ENCODE measurements around the gene KCNIP2. TPM values are rescaled to one million over a fixed set of nuclear protein-coding genes. Genes with fewer than 3 reads are reported as not detected.

KCNIP2 gene
- total RNA-seq, 1 donor from 2014 or later, result 3.0 TPM

- intact Hi-C loops (cut with DNase I), result loop anchor here (5.0 kb wide), 1 partner anchor 178 kb away; no protein-coding TSS in a partner anchor
- no peak for TF ChIP-seq CTCF (IDR thresholded peaks at IDR 0.05)
- Histone ChIP-seq H3K36me3 (peaks cover 15% of the 10 kb centered on the region), H3K4me1 (peaks cover 45% of the 10 kb centered on the region), H3K4me3 (peak overlapping the region; percentile 41), H3K9me3 (no peaks in the 10 kb centered on the region), H3K27me3 (peaks cover 28% of the 10 kb centered on the region), H3K27ac (no peak overlapping the region)
- no peak for DNase-seq
- no peak for ATAC-seq
Observed at GRCh38 chr10:101780187-101780817, 63.3 kb downstream of the KCNIP2 start.

DNA sequence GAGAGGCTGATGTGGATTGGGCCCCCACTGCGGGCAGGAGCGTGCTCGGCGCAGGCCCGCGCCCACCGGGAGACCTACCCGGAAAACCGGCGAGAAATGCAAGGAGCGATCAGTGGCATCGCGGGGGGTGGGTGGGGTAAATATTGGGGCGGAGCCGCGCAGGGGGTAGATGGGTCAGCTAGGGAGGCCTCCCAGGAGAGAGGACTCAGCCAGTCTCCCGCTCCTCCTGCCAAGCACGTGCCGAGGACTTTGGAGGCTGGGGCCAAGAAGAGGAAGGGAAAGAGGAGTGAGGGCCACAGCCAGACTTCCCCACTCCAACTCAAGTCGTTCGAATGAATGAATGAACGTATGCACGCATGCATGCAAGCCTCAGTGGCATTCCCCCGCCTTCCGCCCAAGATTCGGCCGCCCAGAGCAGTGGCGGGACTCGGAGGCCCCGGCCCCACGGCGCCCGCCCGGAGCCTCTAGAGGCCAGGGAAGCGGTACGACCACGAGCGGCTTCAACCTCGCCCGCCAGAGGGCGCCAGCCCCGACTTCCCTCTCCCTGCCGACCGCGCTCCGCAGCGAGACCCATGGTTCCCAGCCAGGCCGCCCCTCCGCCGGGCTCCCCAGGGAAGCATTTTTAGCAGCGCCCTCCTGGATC, 63.9 kb downstream of the KCNIP2 start:
- ATAC-seq (peak; percentile 83), DNase-seq (peak; percentile 93)
- Histone ChIP-seq H3K4me3 (peak overlapping the region; percentile 41), H3K9me3 (no peaks in the 10 kb centered on the region), H3K4me1 (peaks cover 48% of the 10 kb centered on the region), H3K27me3 (peaks cover 34% of the 10 kb centered on the region), H3K36me3 (peaks cover 8% of the 10 kb centered on the region), H3K27ac (no peak overlapping the region)
- intact Hi-C loops (cut with DNase I), result loop anchor here (5.0 kb wide), 1 partner anchor 177 kb away; no protein-coding TSS in a partner anchor
- TF ChIP-seq CTCF (IDR thresholded peaks at IDR 0.05), result peak; percentile 95

- no peak overlapping the region for H3K27ac ChIP-seq
- H3K9me3 ChIP-seq, result no peaks in the 10 kb centered on the region
- ATAC-seq (peak; percentile 11), DNase-seq (peak; percentile 75)
- H3K4me1 ChIP-seq, result peaks cover 42% of the 10 kb centered on the region
- TF ChIP-seq CTCF (IDR thresholded peaks at IDR 0.05), result no peak
- peak overlapping the region; percentile 41 for H3K4me3 ChIP-seq
- peaks cover 2% of the 10 kb centered on the region for H3K36me3 ChIP-seq
- H3K27me3 ChIP-seq, result peaks cover 41% of the 10 kb centered on the region
- intact Hi-C loops (cut with DNase I), result no loop called here
Observed at GRCh38 chr10:101778781-101779543, 64.6 kb downstream of the KCNIP2 start.

- ATAC-seq, result no peak
- no peak overlapping the region for H3K27ac ChIP-seq
- no peak for TF ChIP-seq CTCF (IDR thresholded peaks at IDR 0.05)
- H3K27me3 ChIP-seq, result peaks cover 48% of the 10 kb centered on the region
- H3K36me3 ChIP-seq, result no peaks in the 10 kb centered on the region
- DNase-seq, result peak; percentile 52
- no peaks in the 10 kb centered on the region for H3K9me3 ChIP-seq
- H3K4me3 ChIP-seq, result no peak overlapping the region
- intact Hi-C loops (cut with DNase I), result no loop called here
- H3K4me1 ChIP-seq, result peaks cover 36% of the 10 kb centered on the region
Observed at GRCh38 chr10:101778151-101778780, 65.3 kb downstream of the KCNIP2 start.

GRCh38 chr10:101777619-101778145, 65.9 kb downstream of the KCNIP2 start:
- Histone ChIP-seq H3K4me3 (no peak overlapping the region), H3K36me3 (no peaks in the 10 kb centered on the region), H3K27me3 (peaks cover 54% of the 10 kb centered on the region), H3K27ac (no peak overlapping the region), H3K9me3 (no peaks in the 10 kb centered on the region), H3K4me1 (peaks cover 34% of the 10 kb centered on the region)
- TF ChIP-seq CTCF (IDR thresholded peaks at IDR 0.05), result no peak
- DNase-seq, result peak; percentile 62
- no peak for ATAC-seq
- intact Hi-C loops (cut with DNase I), result no loop called here
